ENCODE data around the gene ADGRL3.

The ADGRL3 gene

DNA sequence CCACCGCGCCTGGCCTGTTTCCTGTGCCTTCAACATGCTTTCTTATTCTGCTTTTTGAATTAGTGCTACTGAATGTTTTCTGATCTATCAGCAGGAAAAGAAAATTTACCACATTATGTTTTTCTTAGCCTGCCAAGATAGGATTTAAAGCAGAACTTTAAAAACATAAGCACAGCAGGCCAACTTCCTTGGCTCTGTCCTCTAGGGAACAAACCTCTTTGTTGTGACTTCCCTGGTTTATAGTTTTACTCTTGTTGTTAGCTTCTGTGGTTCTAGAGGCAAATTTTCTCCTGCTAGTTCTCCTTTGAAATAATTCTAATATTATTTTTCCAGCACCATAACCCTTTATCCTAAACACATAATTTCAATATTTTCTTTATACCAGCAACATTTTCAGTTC, 605.1 kb downstream of the ADGRL3 start:
- TF ChIP-seq TOX (CRISPR knock-in tag; IDR thresholded peaks at IDR 0.05; ENCODE audit: borderline replicate concordance), result no peak

DNA sequence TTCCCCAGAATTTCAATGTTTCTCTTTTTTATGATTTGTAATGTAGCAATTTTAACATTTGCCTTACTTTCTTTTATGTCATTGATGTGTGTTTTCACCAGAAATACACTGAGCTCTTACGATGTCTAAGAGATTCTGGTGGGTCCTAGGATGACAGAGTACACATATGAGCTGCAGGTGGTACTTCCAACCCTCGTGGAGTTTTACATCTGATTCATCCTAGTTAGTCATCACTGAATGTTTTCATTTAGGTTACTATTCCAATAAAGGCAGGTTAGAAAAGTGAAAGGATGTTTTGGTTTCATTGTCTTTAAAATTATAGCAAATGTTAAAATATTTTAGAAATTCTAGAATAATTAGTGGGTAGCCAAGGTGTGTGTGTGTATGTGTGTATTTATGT, 605.9 kb downstream of the ADGRL3 start:
- TF ChIP-seq RARB (CRISPR knock-in tag; IDR thresholded peaks at IDR 0.05) (no peak), BACH2 (CRISPR knock-in tag; IDR thresholded peaks at IDR 0.05; ENCODE audit: borderline replicate concordance) (no peak), ESRRG (CRISPR knock-in tag; IDR thresholded peaks at IDR 0.05) (no peak), ZFP30 (CRISPR knock-in tag; IDR thresholded peaks at IDR 0.05) (no peak), TCF4 (CRISPR knock-in tag; IDR thresholded peaks at IDR 0.05; ENCODE audit: borderline replicate concordance) (no peak), ZNF565 (CRISPR knock-in tag; conservative IDR thresholded peaks at IDR 0.05; ENCODE audit: low read depth) (no peak), ZFP3 (CRISPR knock-in tag; IDR thresholded peaks at IDR 0.05) (no peak), PPARA (CRISPR knock-in tag; IDR thresholded peaks at IDR 0.05; ENCODE audit: borderline replicate concordance) (no peak), ISL1 (CRISPR knock-in tag; IDR thresholded peaks at IDR 0.05) (no peak), ZNF70 (CRISPR knock-in tag; IDR thresholded peaks at IDR 0.05) (no peak), ZC3H10 (CRISPR knock-in tag; IDR thresholded peaks at IDR 0.05) (no peak), CSDC2 (CRISPR knock-in tag; IDR thresholded peaks at IDR 0.05) (no peak), OSR1 (CRISPR knock-in tag; IDR thresholded peaks at IDR 0.05) (no peak), SNAI2 (CRISPR knock-in tag; IDR thresholded peaks at IDR 0.05) (no peak), ARNTL (CRISPR knock-in tag; IDR thresholded peaks at IDR 0.05; ENCODE audit: borderline replicate concordance, low read depth) (no peak)
- TF ChIP-seq, protein P1, sequence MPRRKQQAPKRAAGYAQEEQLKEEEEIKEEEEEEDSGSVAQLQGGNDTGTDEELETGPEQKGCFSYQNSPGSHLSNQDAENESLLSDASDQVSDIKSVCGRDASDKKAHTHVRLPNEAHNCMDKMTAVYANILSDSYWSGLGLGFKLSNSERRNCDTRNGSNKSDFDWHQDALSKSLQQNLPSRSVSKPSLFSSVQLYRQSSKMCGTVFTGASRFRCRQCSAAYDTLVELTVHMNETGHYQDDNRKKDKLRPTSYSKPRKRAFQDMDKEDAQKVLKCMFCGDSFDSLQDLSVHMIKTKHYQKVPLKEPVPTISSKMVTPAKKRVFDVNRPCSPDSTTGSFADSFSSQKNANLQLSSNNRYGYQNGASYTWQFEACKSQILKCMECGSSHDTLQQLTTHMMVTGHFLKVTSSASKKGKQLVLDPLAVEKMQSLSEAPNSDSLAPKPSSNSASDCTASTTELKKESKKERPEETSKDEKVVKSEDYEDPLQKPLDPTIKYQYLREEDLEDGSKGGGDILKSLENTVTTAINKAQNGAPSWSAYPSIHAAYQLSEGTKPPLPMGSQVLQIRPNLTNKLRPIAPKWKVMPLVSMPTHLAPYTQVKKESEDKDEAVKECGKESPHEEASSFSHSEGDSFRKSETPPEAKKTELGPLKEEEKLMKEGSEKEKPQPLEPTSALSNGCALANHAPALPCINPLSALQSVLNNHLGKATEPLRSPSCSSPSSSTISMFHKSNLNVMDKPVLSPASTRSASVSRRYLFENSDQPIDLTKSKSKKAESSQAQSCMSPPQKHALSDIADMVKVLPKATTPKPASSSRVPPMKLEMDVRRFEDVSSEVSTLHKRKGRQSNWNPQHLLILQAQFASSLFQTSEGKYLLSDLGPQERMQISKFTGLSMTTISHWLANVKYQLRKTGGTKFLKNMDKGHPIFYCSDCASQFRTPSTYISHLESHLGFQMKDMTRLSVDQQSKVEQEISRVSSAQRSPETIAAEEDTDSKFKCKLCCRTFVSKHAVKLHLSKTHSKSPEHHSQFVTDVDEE (CRISPR knock-in tag; IDR thresholded peaks at IDR 0.05), result no peak
- TF ChIP-seq, protein P2, sequence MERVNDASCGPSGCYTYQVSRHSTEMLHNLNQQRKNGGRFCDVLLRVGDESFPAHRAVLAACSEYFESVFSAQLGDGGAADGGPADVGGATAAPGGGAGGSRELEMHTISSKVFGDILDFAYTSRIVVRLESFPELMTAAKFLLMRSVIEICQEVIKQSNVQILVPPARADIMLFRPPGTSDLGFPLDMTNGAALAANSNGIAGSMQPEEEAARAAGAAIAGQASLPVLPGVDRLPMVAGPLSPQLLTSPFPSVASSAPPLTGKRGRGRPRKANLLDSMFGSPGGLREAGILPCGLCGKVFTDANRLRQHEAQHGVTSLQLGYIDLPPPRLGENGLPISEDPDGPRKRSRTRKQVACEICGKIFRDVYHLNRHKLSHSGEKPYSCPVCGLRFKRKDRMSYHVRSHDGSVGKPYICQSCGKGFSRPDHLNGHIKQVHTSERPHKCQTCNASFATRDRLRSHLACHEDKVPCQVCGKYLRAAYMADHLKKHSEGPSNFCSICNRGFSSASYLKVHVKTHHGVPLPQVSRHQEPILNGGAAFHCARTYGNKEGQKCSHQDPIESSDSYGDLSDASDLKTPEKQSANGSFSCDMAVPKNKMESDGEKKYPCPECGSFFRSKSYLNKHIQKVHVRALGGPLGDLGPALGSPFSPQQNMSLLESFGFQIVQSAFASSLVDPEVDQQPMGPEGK (CRISPR knock-in tag; IDR thresholded peaks at IDR 0.05; ENCODE audit: borderline replicate concordance), result no peak
- TF ChIP-seq, protein P3, sequence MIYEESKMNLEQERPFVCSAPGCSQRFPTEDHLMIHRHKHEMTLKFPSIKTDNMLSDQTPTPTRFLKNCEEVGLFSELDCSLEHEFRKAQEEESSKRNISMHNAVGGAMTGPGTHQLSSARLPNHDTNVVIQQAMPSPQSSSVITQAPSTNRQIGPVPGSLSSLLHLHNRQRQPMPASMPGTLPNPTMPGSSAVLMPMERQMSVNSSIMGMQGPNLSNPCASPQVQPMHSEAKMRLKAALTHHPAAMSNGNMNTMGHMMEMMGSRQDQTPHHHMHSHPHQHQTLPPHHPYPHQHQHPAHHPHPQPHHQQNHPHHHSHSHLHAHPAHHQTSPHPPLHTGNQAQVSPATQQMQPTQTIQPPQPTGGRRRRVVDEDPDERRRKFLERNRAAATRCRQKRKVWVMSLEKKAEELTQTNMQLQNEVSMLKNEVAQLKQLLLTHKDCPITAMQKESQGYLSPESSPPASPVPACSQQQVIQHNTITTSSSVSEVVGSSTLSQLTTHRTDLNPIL (CRISPR knock-in tag; IDR thresholded peaks at IDR 0.05; ENCODE audit: low read depth), result no peak
- TF ChIP-seq, protein P4, sequence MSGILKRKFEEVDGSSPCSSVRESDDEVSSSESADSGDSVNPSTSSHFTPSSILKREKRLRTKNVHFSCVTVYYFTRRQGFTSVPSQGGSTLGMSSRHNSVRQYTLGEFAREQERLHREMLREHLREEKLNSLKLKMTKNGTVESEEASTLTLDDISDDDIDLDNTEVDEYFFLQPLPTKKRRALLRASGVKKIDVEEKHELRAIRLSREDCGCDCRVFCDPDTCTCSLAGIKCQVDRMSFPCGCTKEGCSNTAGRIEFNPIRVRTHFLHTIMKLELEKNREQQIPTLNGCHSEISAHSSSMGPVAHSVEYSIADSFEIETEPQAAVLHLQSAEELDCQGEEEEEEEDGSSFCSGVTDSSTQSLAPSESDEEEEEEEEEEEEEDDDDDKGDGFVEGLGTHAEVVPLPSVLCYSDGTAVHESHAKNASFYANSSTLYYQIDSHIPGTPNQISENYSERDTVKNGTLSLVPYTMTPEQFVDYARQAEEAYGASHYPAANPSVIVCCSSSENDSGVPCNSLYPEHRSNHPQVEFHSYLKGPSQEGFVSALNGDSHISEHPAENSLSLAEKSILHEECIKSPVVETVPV (CRISPR knock-in tag; IDR thresholded peaks at IDR 0.05), result no peak
- no peak for ATAC-seq

More for the DNA sequence above, 605.1 kb downstream of the ADGRL3 start:
- ATAC-seq, result no peak

DNA sequence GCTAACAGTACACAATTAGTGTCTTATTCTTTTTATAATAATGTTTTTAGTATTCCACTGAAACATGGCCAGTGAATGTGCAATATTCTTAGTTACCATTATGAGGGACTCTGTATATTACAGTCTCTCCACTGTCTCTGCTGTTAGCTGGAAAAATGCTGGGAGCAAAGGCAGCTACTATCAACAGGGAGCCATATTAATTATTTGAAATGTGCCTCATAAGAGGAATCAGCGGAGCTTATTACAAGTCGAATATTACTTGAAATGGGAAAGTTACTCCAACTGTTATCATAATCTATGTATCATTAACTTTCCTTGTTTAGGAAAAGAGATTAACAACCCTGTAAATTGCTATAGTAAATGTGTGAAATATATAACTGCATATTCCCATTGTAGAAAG, 612.0 kb downstream of the ADGRL3 start:
- ATAC-seq, result no peak
- TF ChIP-seq SNAI2 (CRISPR knock-in tag; IDR thresholded peaks at IDR 0.05) (no peak), ZFP3 (CRISPR knock-in tag; IDR thresholded peaks at IDR 0.05) (no peak), ZNF8 (CRISPR knock-in tag; IDR thresholded peaks at IDR 0.05) (no peak), OSR1 (CRISPR knock-in tag; IDR thresholded peaks at IDR 0.05) (no peak), CSDC2 (CRISPR knock-in tag; IDR thresholded peaks at IDR 0.05) (no peak), ZNF70 (CRISPR knock-in tag; IDR thresholded peaks at IDR 0.05) (no peak)
- TF ChIP-seq, protein P5, sequence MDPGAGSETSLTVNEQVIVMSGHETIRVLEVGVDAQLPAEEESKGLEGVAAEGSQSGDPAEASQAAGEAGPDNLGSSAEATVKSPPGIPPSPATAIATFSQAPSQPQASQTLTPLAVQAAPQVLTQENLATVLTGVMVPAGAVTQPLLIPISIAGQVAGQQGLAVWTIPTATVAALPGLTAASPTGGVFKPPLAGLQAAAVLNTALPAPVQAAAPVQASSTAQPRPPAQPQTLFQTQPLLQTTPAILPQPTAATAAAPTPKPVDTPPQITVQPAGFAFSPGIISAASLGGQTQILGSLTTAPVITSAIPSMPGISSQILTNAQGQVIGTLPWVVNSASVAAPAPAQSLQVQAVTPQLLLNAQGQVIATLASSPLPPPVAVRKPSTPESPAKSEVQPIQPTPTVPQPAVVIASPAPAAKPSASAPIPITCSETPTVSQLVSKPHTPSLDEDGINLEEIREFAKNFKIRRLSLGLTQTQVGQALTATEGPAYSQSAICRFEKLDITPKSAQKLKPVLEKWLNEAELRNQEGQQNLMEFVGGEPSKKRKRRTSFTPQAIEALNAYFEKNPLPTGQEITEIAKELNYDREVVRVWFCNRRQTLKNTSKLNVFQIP (CRISPR knock-in tag; IDR thresholded peaks at IDR 0.05; ENCODE audit: borderline replicate concordance, low read depth), result no peak
- TF ChIP-seq, protein P2 (CRISPR knock-in tag; IDR thresholded peaks at IDR 0.05; ENCODE audit: borderline replicate concordance), result no peak
